Coronary artery (tissue), 2 donors: ENCODE measurements around the gene TMEM209.

Source experiments
- DNase-seq: peaks from one replicate; pipeline ENCODE4 v3.0.0-alpha.2; 2017; ENCODE audit warnings: low spot score
- H3K27ac ChIP-seq, 2 donors: fragments of 200-600 bp; sonication (generic); one replicate each; pipeline ENCODE4 v1.5.1; 2016 to 2019
- H3K4me3 ChIP-seq: fragments of 200-600 bp; sonication (generic); 2 replicates; pipeline ENCODE4 v1.5.1; 2016; ENCODE audit warnings: mild to moderate bottlenecking, moderate library complexity
- CTCF ChIP-seq: fragments of 200-600 bp; sonication (generic); IDR thresholded peaks from one replicate; pipeline ENCODE4 v1.5.1; 2019; ENCODE audit warnings: antibody characterized with exemption

Gene TMEM209

DNA sequence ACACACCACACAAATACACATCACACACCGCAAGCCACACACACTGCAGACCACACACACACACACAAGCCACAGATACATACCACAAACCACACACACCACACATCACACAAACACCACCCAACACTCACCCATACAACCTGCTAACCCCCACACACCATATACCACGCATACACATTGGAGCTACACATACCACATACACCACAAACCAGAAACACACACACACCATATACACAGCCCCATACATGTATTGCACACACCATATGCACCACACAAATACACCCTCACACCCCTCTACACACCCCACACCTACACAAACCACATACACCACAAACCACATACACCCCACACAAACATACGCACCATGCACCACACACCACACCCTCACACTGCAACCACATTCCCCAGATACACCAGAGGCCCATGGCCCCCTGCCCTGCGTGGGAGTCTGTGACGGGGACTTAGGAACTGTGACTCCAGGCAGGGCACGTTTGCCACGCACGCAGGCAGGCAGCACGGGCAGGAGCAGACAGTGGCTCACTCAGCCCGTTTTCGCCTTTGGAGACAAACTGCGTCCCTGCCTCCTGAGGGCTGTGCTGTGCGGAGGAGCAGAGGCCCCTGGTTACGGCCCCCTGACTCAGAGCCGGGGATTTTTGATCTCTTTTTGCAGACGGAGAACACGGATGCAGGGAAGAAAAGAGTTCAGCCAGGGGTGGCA lies 52.6 kb downstream of the TMEM209 start:
- no peak overlapping the region for H3K27ac ChIP-seq
- no peak for DNase-seq
- no peak for TF ChIP-seq CTCF
- no peak overlapping the region for H3K4me3 ChIP-seq

GRCh38 chr7:130151591-130152492 lies 53.4 kb downstream of the TMEM209 start:
- no peak for TF ChIP-seq CTCF
- no peak for DNase-seq
- Histone ChIP-seq H3K27ac (no peak overlapping the region), H3K4me3 (no peak overlapping the region)

DNA sequence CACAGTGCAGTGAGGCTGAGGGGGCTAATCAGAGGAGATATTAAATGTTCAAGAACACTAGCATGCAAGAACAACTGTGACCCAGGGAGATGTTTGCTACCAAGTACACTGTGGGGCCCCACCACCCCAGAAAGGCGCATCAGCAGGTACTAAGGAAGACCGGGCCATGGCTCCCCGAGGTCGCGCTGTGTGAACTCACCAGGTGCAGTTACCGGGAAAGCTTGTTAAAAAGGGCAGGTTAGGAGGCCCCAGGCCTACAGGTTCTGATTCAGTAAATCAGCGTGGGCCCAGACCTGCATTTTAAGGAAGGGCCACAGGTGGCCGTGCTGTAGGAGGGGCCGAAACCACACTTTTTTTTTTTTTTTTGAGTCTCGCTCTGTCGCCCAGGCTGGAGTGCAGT lies 54.6 kb downstream of the TMEM209 start:
- Histone ChIP-seq H3K27ac (no peak overlapping the region), H3K4me3 (no peak overlapping the region)
- TF ChIP-seq CTCF, result no peak
- no peak for DNase-seq

DNA sequence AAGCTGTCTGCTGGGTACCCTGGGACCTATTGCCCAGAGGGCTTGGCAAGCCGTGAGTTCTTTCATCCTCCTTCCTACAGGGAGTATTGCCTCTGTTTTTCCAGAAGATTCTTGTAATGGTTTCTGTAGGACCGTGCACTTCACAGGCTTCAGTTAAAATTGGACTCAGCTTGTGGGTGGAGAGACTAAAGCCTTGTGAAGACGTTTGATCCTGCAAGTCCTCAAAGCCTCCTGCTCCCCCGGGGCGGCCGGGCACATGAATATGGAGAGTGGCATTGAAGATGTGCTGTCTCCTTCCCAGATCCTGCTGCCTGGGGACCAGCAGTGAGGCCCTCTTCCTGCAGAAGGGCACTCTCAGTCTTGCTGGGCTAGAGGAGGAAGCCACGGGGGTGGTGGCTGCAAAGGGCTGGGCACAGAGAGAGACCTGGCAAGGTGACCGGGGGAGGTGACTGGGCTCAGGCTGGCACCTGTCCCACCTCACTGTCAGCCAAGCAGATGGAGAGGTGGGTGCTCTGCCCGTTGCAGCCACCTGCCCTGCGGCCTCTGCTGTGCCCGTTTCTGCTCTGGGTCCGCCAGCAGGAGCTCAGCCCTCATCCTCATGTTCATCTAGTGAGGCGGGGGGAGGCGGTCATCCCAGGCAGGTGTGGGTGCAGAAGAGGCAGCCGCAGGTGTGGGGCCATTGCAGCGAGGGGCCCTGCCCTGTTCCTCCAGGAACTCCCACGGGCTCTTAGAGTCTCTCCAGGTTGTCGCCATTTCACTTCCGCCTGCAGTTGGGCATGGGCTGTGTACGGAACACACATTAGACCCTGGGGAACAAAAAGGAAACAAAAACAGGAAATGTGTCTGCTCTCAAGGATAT lies 55.7 kb downstream of the TMEM209 start:
- H3K4me3 ChIP-seq, result no peak overlapping the region

DNA sequence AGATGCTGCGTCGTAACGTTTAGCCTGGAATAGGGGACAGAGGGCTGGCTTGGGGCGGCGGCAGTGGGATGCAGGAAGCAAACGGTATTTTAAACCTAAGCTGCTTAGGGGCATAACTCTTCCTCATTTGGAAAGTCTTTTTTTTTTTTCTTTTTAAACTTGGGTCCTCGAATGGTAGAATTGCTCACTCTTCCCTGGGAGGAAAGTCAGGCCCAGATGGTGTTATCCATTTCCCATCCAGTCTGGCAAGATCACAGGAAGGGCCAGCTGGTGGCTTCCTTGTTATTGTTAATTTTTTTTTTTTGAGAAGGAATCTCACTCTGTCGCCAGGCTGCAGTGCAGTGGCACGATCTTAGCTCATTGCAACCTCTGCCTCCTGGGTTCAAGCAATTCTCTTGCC lies 56.6 kb downstream of the TMEM209 start:
- no peak for TF ChIP-seq CTCF
- DNase-seq, result no peak
- Histone ChIP-seq H3K4me3 (no peak overlapping the region), H3K27ac (no peak overlapping the region)

More for the DNA sequence above, 55.7 kb downstream of the TMEM209 start:
- no peak for TF ChIP-seq CTCF
- DNase-seq, result no peak
- no peak overlapping the region for H3K27ac ChIP-seq

- no peak for TF ChIP-seq CTCF
- Histone ChIP-seq H3K27ac (no peak overlapping the region), H3K4me3 (no peak overlapping the region)
- no peak for DNase-seq
These were observed 57.4 kb downstream of the TMEM209 start for GRCh38 chr7:130147710-130148325.
